HEK293 (cell line): ENCODE data around the gene ZNF652.
"Not testable (repeated sequence)": the region's sequence is repeated elsewhere in the genome, so short reads cannot be mapped to it uniquely, and the experiment has no call there.

Source experiments
- CTCF ChIA-PET: fragments of 350-600 bp; formaldehyde crosslinking; extraction: SDS; loops from one replicate; lab custom pipeline; 2021; ENCODE audit warnings: antibody characterized with exemption; lab: Yijun Ruan, JAX
- POLR2A ChIA-PET: fragments of 300-600 bp; formaldehyde crosslinking; extraction: SDS; loops from one replicate; lab custom pipeline; 2020; ENCODE audit warnings: antibody characterized with exemption, inconsistent platforms; lab: Yijun Ruan, JAX
- H3K27ac ChIP-seq: fragments of 200-500 bp; sonication (Bioruptor generic); 2 replicates; pipeline ENCODE4 v1.5.1; 2014; ENCODE audit warnings: low read depth, low read length, control low read depth, inconsistent platforms; ENCODE audit errors: extremely low read depth
- H3K36me3 ChIP-seq, 2 experiments: fragments of 200-500 bp in 1 of 2; sonication (Bioruptor generic) in 1 of 2; 1 replicate in 1 of 2; 2 replicates in 1 of 2; pipeline ENCODE4 v1.5.1; 2014 to 2017; ENCODE audit warnings: inconsistent platforms in 2 of 2, low read length in 2 of 2; ENCODE audit not compliant: control insufficient read depth in 2 of 2, insufficient read depth in 1 of 2
- H3K4me1 ChIP-seq: fragments of 200-500 bp; sonication (Bioruptor generic); 2 replicates; pipeline ENCODE4 v1.5.1; 2014; ENCODE audit warnings: mild to moderate bottlenecking, low read length, inconsistent platforms; ENCODE audit not compliant: control insufficient read depth, insufficient read depth
- H3K4me3 ChIP-seq: 2 replicates; pipeline ENCODE4 v1.5.1; 2011; ENCODE audit warnings: low read depth, mild to moderate bottlenecking, control low read depth, low read length, moderate library complexity
- H3K9me3 ChIP-seq: fragments of 200-500 bp; sonication (Bioruptor generic); 2 replicates; pipeline ENCODE4 v1.5.1; 2014; ENCODE audit warnings: low read depth, low read length, inconsistent platforms; ENCODE audit not compliant: control insufficient read depth, insufficient read depth
- OSR2 ChIP-seq: fragments of 450-650 bp; formaldehyde crosslinking; IDR thresholded peaks from 2 replicates; pipeline ENCODE4 v1.5.1; 2016; ENCODE audit warnings: missing biosample characterization, missing genetic modification characterization
- PRDM6 ChIP-seq: fragments of 450-650 bp; formaldehyde crosslinking; IDR thresholded peaks from 2 replicates; pipeline ENCODE4 v1.5.1; 2017; ENCODE audit warnings: missing biosample characterization, missing genetic modification characterization
- ZFHX2 ChIP-seq: fragments of 450-650 bp; formaldehyde crosslinking; conservative IDR thresholded peaks from 2 replicates; pipeline ENCODE4 v1.5.1; 2016; ENCODE audit warnings: missing biosample characterization, missing genetic modification characterization
- ZIC2 ChIP-seq: fragments of 450-650 bp; formaldehyde crosslinking; IDR thresholded peaks from 2 replicates; pipeline ENCODE4 v1.5.1; 2016; ENCODE audit warnings: missing biosample characterization, missing genetic modification characterization
- ZNF121 ChIP-seq: fragments of 450-650 bp; formaldehyde crosslinking; IDR thresholded peaks from 2 replicates; pipeline ENCODE4 v1.5.1; 2016; ENCODE audit warnings: missing biosample characterization, missing genetic modification characterization
- ZNF132 ChIP-seq: fragments of 450-650 bp; formaldehyde crosslinking; IDR thresholded peaks from 2 replicates; pipeline ENCODE4 v1.5.1; 2017; ENCODE audit warnings: missing biosample characterization, missing genetic modification characterization, borderline replicate concordance
- ZNF146 ChIP-seq: fragments of 450-650 bp; formaldehyde crosslinking; IDR thresholded peaks from 2 replicates; pipeline ENCODE4 v1.5.1; 2016; ENCODE audit warnings: missing biosample characterization, missing genetic modification characterization
- ZNF16 ChIP-seq: fragments of 450-650 bp; formaldehyde crosslinking; IDR thresholded peaks from 2 replicates; pipeline ENCODE4 v1.5.1; 2016; ENCODE audit warnings: low read depth, missing biosample characterization, missing genetic modification characterization
- ZNF175 ChIP-seq: fragments of 450-650 bp; formaldehyde crosslinking; IDR thresholded peaks from 2 replicates; pipeline ENCODE4 v1.5.1; 2016; ENCODE audit warnings: missing biosample characterization, missing genetic modification characterization
- ZNF19 ChIP-seq: fragments of 450-650 bp; formaldehyde crosslinking; IDR thresholded peaks from 2 replicates; pipeline ENCODE4; 2016; ENCODE audit warnings: missing biosample characterization, missing genetic modification characterization, low read depth
- ZNF211 ChIP-seq: fragments of 450-650 bp; formaldehyde crosslinking; IDR thresholded peaks from 2 replicates; pipeline ENCODE4 v1.5.1; 2016; ENCODE audit warnings: low read depth, missing biosample characterization, missing genetic modification characterization
- ZNF214 ChIP-seq: fragments of 450-650 bp; formaldehyde crosslinking; IDR thresholded peaks from 2 replicates; pipeline ENCODE4 v1.5.1; 2017; ENCODE audit warnings: missing biosample characterization, mild to moderate bottlenecking, missing genetic modification characterization, borderline replicate concordance
- ZNF324 ChIP-seq: fragments of 450-650 bp; formaldehyde crosslinking; IDR thresholded peaks from 2 replicates; pipeline ENCODE4 v1.5.1; 2016; ENCODE audit warnings: missing biosample characterization, missing genetic modification characterization
- ZNF488 ChIP-seq: fragments of 450-650 bp; formaldehyde crosslinking; IDR thresholded peaks from 2 replicates; pipeline ENCODE4 v1.5.1; 2016; ENCODE audit warnings: missing biosample characterization, missing genetic modification characterization
- ZNF513 ChIP-seq: fragments of 450-650 bp; IDR thresholded peaks from 2 replicates; pipeline ENCODE4 v1.5.1; 2018; ENCODE audit warnings: missing biosample characterization, missing genetic modification characterization
- ZNF549 ChIP-seq: fragments of 450-650 bp; IDR thresholded peaks from 2 replicates; pipeline ENCODE4 v1.5.1; 2018; ENCODE audit warnings: missing biosample characterization, missing genetic modification characterization, mild to moderate bottlenecking, inconsistent platforms, moderate library complexity
- ZNF585B ChIP-seq: fragments of 450-650 bp; formaldehyde crosslinking; IDR thresholded peaks from 2 replicates; pipeline ENCODE4 v1.5.1; 2016; ENCODE audit warnings: missing biosample characterization, missing genetic modification characterization
- ZNF626 ChIP-seq: fragments of 450-650 bp; sonication (Bioruptor Pico); formaldehyde crosslinking; IDR thresholded peaks from 2 replicates; pipeline ENCODE4 v1.5.1; 2018; ENCODE audit warnings: missing biosample characterization, missing genetic modification characterization, inconsistent platforms
- ZNF629 ChIP-seq: fragments of 450-650 bp; formaldehyde crosslinking; IDR thresholded peaks from 2 replicates; pipeline ENCODE4 v1.5.1; 2017; ENCODE audit warnings: missing biosample characterization, missing genetic modification characterization
- ZNF792 ChIP-seq: fragments of 450-650 bp; formaldehyde crosslinking; IDR thresholded peaks from 2 replicates; pipeline ENCODE4 v1.5.1; 2016; ENCODE audit warnings: missing biosample characterization, missing genetic modification characterization

ZNF652 gene

GRCh38 chr17:49280061-49280460 is 82.0 kb downstream of the ZNF652 start (continued):
- TF ChIP-seq ZNF488 (tag by site-specific recombination) (no peak), ZNF211 (tag by site-specific recombination) (no peak)

- 0 out of 2 replicates have a peak, but pooled peaks have one; percentile 14 for TF ChIP-seq ZNF121
- peak; percentile 67 for TF ChIP-seq OSR2 (tag by site-specific recombination)
- H3K27ac ChIP-seq, H3K4me1 ChIP-seq, H3K36me3 ChIP-seq, H3K4me3 ChIP-seq, POLR2A ChIA-PET, H3K9me3 ChIP-seq: not testable (repeated sequence)
- CTCF ChIA-PET = interaction anchor here (2.7 kb wide), 1 partner anchor 11 kb away, joined by 10 read pairs; no protein-coding TSS in a partner anchor
Measured at GRCh38 chr17:49279263-49280015, 82.6 kb downstream of the ZNF652 start.

- CTCF ChIA-PET = interaction anchor here (0.5 to 2.7 kb wide), 2 partner anchors 9 to 13 kb away, joined by 5 to 10 read pairs; no protein-coding TSS in a partner anchor
- no peak overlapping the region for H3K4me3 ChIP-seq
- no peak for TF ChIP-seq PRDM6
- TF ChIP-seq ZNF19 (tag by site-specific recombination) = no peak
- no peak for TF ChIP-seq ZFHX2 (tag by site-specific recombination)
- no peak for TF ChIP-seq ZNF792 (tag by site-specific recombination)
- no peak for TF ChIP-seq ZNF324 (tag by site-specific recombination)
- no peak for TF ChIP-seq ZIC2 (tag by site-specific recombination)
- no peak for TF ChIP-seq ZNF629 (tag by site-specific recombination)
- TF ChIP-seq ZNF146 (tag by site-specific recombination) = no peak
- TF ChIP-seq ZNF513 (tag by site-specific recombination) = no peak
- no peak for TF ChIP-seq OSR2 (tag by site-specific recombination)
- no peak for TF ChIP-seq ZNF585B
- no peak for TF ChIP-seq ZNF214
- no peak for TF ChIP-seq ZNF175
- no peak for TF ChIP-seq ZNF16 (tag by site-specific recombination)
- no peak for TF ChIP-seq ZNF132 (tag by site-specific recombination)
- no peak for TF ChIP-seq ZNF626
- no peak for TF ChIP-seq ZNF549 (tag by site-specific recombination)
- no peaks in the 10 kb centered on the region; the same call in 1 of the 2 replicates for H3K9me3 ChIP-seq
- no peaks in the 10 kb centered on the region for H3K4me1 ChIP-seq
- no peak overlapping the region for H3K27ac ChIP-seq
- H3K36me3 ChIP-seq = no peaks in the 10 kb centered on the region
- POLR2A ChIA-PET = no interaction called here
Measured at GRCh38 chr17:49278076-49278475, 84.0 kb downstream of the ZNF652 start.
